Activated naive CD4-positive, alpha-beta T cell treated with anti-CD3 and anti-CD28 coated beads for 36 hours (primary cell): ENCODE data around the gene KBTBD2. TPM values are rescaled to one million over a fixed set of nuclear protein-coding genes. Genes with fewer than 3 reads are reported as not detected.
"Not testable (repeated sequence)": the region's sequence is repeated elsewhere in the genome, so short reads cannot be mapped to it uniquely, and the experiment has no call there.

ENCODE experiments used
- CTCF ChIA-PET: fragments of 350-600 bp; sonication (Branson Sonifier 250); formaldehyde crosslinking; loops from one replicate; lab custom pipeline; 2021; ENCODE audit warnings: antibody characterized with exemption; lab: Charles Lee
- DNase-seq: peaks from one replicate; pipeline ENCODE4 v3.0.0-alpha.2; 2020
- H3K27ac Mint-ChIP-seq: one replicate; pipeline ENCODE4 v1.8.0; 2021; ENCODE audit warnings: mild to moderate bottlenecking, mixed read lengths
- H3K27me3 Mint-ChIP-seq: one replicate; pipeline ENCODE4 v1.8.0; 2021; ENCODE audit warnings: low read depth, mixed read lengths
- H3K36me3 Mint-ChIP-seq: one replicate; pipeline ENCODE4 v1.8.0; 2021; ENCODE audit warnings: low read depth, mixed read lengths
- H3K4me1 Mint-ChIP-seq: one replicate; pipeline ENCODE4 v1.8.0; 2021; ENCODE audit warnings: low read depth, mixed read lengths
- H3K4me3 Mint-ChIP-seq: one replicate; pipeline ENCODE4 v1.8.0; 2021; ENCODE audit warnings: mild to moderate bottlenecking, moderate library complexity, mixed read lengths
- H3K9me3 Mint-ChIP-seq: one replicate; pipeline ENCODE4 v1.8.0; 2021; ENCODE audit warnings: mixed read lengths
- intact Hi-C: fragments of 100-400 bp; cut with micrococcal nuclease; formaldehyde crosslinking; loops from one replicate; pipeline ENCODE4 v1.15.1; 2023
- total RNA-seq, 2 experiments: library from RNA; stranded (reverse); gene quantifications; one replicate each; pipeline ENCODE4 v1.2.3, GENCODE V29; 2021

KBTBD2 gene
- total RNA-seq, result 10 to 100 TPM; 30.6 to 32.2 TPM

- Mint-ChIP-seq H3K27ac (peak within 1 kb of the TSS; percentile 99), H3K27me3 (no peaks in the 10 kb centered on the region), H3K36me3 (peaks cover 19% of the 10 kb centered on the region), H3K9me3 (no peaks in the 10 kb centered on the region), H3K4me1 (peaks cover 53% of the 10 kb centered on the region), H3K4me3 (peak within 1 kb of the TSS; percentile 97)
- intact Hi-C loops, result loop anchor here (2.0 kb wide), 1 partner anchor 164 kb away; no protein-coding TSS in a partner anchor
- peak; percentile 81 for DNase-seq
- CTCF ChIA-PET, result interaction anchor here (0.7 to 6.3 kb wide), 4 partner anchors 9 to 52 kb away, joined by 3 to 42 read pairs (median 8); no protein-coding TSS in a partner anchor
These were observed at the start of gene KBTBD2 for GRCh38 chr7:32891043-32891799. TSS of gene KBTBD2 (minus strand) at chr7:32891760. CDS start at chr7:32879604, 12,156 bp downstream.

- Mint-ChIP-seq H3K4me3 (peak overlapping the region; percentile 94), H3K4me1 (peaks cover 18% of the 10 kb centered on the region), H3K36me3 (peaks cover 2% of the 10 kb centered on the region), H3K27me3 (no peaks in the 10 kb centered on the region), H3K9me3 (peaks cover 2% of the 10 kb centered on the region), H3K27ac (no peak overlapping the region)
- intact Hi-C loops, result loop anchor here (5.0 kb wide), 1 partner anchor 34 kb away; no protein-coding TSS in a partner anchor
- no peak for DNase-seq
- CTCF ChIA-PET, result interaction anchor here (1.0 to 8.9 kb wide), 7 partner anchors 11 to 167 kb away, joined by 3 to 125 read pairs (median 5); partner anchors contain the start of gene RP9
These were observed 49.6 kb upstream of the KBTBD2 start for GRCh38 chr7:32941181-32941580.

GRCh38 chr7:32937344-32938174, 46.0 kb upstream of the KBTBD2 start:
- CTCF ChIA-PET, result interaction anchor here (0.7 to 8.9 kb wide), 3 partner anchors 18 to 91 kb away, joined by 3 to 125 read pairs (median 8); no protein-coding TSS in a partner anchor
- Mint-ChIP-seq H3K27ac (no peak overlapping the region), H3K4me1 (peaks cover 18% of the 10 kb centered on the region), H3K27me3 (no peaks in the 10 kb centered on the region), H3K36me3 (peaks cover 6% of the 10 kb centered on the region), H3K9me3 (no peaks in the 10 kb centered on the region), H3K4me3 (no peak overlapping the region)
- DNase-seq, result no peak
- intact Hi-C loops, result no loop called here

- H3K36me3 Mint-ChIP-seq, result peaks cover 4% of the 10 kb centered on the region
- no peak overlapping the region for H3K4me3 Mint-ChIP-seq
- peaks cover 12% of the 10 kb centered on the region for H3K4me1 Mint-ChIP-seq
- no peak overlapping the region for H3K27ac Mint-ChIP-seq
- CTCF ChIA-PET, result interaction anchor here (0.7 to 1.3 kb wide), 2 partner anchors 90 to 171 kb away, joined by 3 to 8 read pairs; no protein-coding TSS in a partner anchor
- intact Hi-C loops, result no loop called here
- DNase-seq, result no peak
- no peaks in the 10 kb centered on the region for H3K9me3 Mint-ChIP-seq
- H3K27me3 Mint-ChIP-seq, result no peaks in the 10 kb centered on the region
These were observed 45.1 kb upstream of the KBTBD2 start for GRCh38 chr7:32936689-32937088.

- intact Hi-C loops, result no loop called here
- Mint-ChIP-seq H3K9me3 (no peaks in the 10 kb centered on the region), H3K4me3 (no peak overlapping the region), H3K27ac (no peak overlapping the region), H3K36me3 (peaks cover 4% of the 10 kb centered on the region), H3K4me1 (peaks cover 5% of the 10 kb centered on the region), H3K27me3 (no peaks in the 10 kb centered on the region)
- CTCF ChIA-PET, result no interaction called here
- no peak for DNase-seq
These were observed 44.0 kb upstream of the KBTBD2 start for GRCh38 chr7:32935558-32935957.

GRCh38 chr7:32930378-32930777, 38.8 kb upstream of the KBTBD2 start:
- H3K27ac Mint-ChIP-seq, result no peak overlapping the region
- CTCF ChIA-PET, result interaction anchor here (0.6 to 1.3 kb wide), 3 partner anchors 11 to 171 kb away, joined by 3 to 4 read pairs (median 3); no protein-coding TSS in a partner anchor
- intact Hi-C loops, result no loop called here
- no peaks in the 10 kb centered on the region for H3K4me1 Mint-ChIP-seq
- no peaks in the 10 kb centered on the region for H3K27me3 Mint-ChIP-seq
- H3K9me3 Mint-ChIP-seq, result no peaks in the 10 kb centered on the region
- no peak overlapping the region for H3K4me3 Mint-ChIP-seq
- H3K36me3 Mint-ChIP-seq, result peaks cover 14% of the 10 kb centered on the region
- no peak for DNase-seq

GRCh38 chr7:32929430-32930143, 38.0 kb upstream of the KBTBD2 start:
- CTCF ChIA-PET, result interaction anchor here (1.2 to 1.3 kb wide), 2 partner anchors 12 to 14 kb away, joined by 3 read pairs; no protein-coding TSS in a partner anchor
- H3K27me3 Mint-ChIP-seq, result no peaks in the 10 kb centered on the region
- DNase-seq, result no peak
- H3K9me3 Mint-ChIP-seq, result no peaks in the 10 kb centered on the region
- H3K4me1 Mint-ChIP-seq, result no peaks in the 10 kb centered on the region
- H3K36me3 Mint-ChIP-seq, result peaks cover 14% of the 10 kb centered on the region
- H3K4me3 Mint-ChIP-seq, result no peak overlapping the region
- no peak overlapping the region for H3K27ac Mint-ChIP-seq
- intact Hi-C loops, result no loop called here

- H3K4me1 Mint-ChIP-seq, result no peaks in the 10 kb centered on the region
- H3K4me3 Mint-ChIP-seq, result no peak overlapping the region
- intact Hi-C loops, result no loop called here
- H3K27ac Mint-ChIP-seq, result no peak overlapping the region
- CTCF ChIA-PET, result interaction anchor here (0.7 to 1.2 kb wide), 3 partner anchors 15 to 235 kb away, joined by 3 to 4 read pairs (median 4); no protein-coding TSS in a partner anchor
- no peak for DNase-seq
- H3K9me3 Mint-ChIP-seq, result no peaks in the 10 kb centered on the region
- H3K27me3 Mint-ChIP-seq, result no peaks in the 10 kb centered on the region
- H3K36me3 Mint-ChIP-seq, result peaks cover 14% of the 10 kb centered on the region
These were observed 37.3 kb upstream of the KBTBD2 start for GRCh38 chr7:32928785-32929298.

GRCh38 chr7:32921896-32922295, 30.3 kb upstream of the KBTBD2 start:
- Mint-ChIP-seq H3K27ac (no peak overlapping the region), H3K4me3 (no peak overlapping the region), H3K4me1 (peaks cover 2% of the 10 kb centered on the region), H3K9me3 (no peaks in the 10 kb centered on the region), H3K27me3 (no peaks in the 10 kb centered on the region), H3K36me3 (peaks cover 12% of the 10 kb centered on the region)
- CTCF ChIA-PET, result no interaction called here
- no peak for DNase-seq
- intact Hi-C loops, result no loop called here

- H3K27ac Mint-ChIP-seq, H3K36me3 Mint-ChIP-seq, intact Hi-C loops, H3K4me3 Mint-ChIP-seq, H3K9me3 Mint-ChIP-seq, H3K27me3 Mint-ChIP-seq, DNase-seq: not testable (repeated sequence)
- H3K4me1 Mint-ChIP-seq, result peaks cover 16% of the 10 kb centered on the region
- CTCF ChIA-PET, result interaction anchor here (1.8 kb wide), 1 partner anchor 71 kb away, joined by 5 read pairs; no protein-coding TSS in a partner anchor
These were observed 25.4 kb upstream of the KBTBD2 start for GRCh38 chr7:32916994-32917393.

- no peak overlapping the region for H3K27ac Mint-ChIP-seq
- intact Hi-C loops, result no loop called here
- no peaks in the 10 kb centered on the region for H3K27me3 Mint-ChIP-seq
- DNase-seq, result no peak
- peaks cover 6% of the 10 kb centered on the region for H3K36me3 Mint-ChIP-seq
- H3K4me1 Mint-ChIP-seq, result peaks cover 15% of the 10 kb centered on the region
- no peaks in the 10 kb centered on the region for H3K9me3 Mint-ChIP-seq
- H3K4me3 Mint-ChIP-seq, result no peak overlapping the region
- CTCF ChIA-PET, result interaction anchor here (0.6 kb wide), 1 partner anchor 49 kb away, joined by 3 read pairs; no protein-coding TSS in a partner anchor
These were observed 24.4 kb upstream of the KBTBD2 start for GRCh38 chr7:32916006-32916405.
